Stimulated activated CD4-positive, alpha-beta T cell treated with anti-CD3 and anti-CD28 coated beads, Interleukin-12 subunit alpha, Interleukin-12 subunit beta, amount 100 ng/mL, for 24 hours (primary cell): ENCODE data around the gene ACOX2.

Source experiments
- DNase-seq, 2 experiments: peaks; one replicate each; pipeline ENCODE4 v3.0.0-alpha.2; 2020; ENCODE audit warnings: low read depth in 2 of 2

The ACOX2 gene

DNA sequence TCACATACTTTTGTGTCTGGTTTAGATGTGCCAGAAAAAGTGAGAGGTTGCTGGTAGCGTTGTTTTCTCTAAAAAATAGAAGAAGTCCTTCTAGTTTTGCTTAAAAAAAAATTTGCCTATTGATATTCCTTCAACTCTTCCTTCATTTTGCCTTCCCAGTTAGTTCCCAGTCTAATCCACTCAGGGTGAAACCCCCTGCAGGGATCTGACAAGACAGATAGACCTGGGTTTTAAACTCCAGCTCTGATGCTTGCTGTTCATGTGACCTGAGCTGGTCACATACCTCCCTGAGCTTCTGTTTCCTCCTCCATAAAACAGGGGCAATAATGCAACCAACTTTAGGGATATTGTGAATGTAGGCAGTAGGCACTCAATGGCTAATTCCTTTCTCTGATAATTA lies 63.7 kb downstream of the ACOX2 start:
- no peak for DNase-seq

DNA sequence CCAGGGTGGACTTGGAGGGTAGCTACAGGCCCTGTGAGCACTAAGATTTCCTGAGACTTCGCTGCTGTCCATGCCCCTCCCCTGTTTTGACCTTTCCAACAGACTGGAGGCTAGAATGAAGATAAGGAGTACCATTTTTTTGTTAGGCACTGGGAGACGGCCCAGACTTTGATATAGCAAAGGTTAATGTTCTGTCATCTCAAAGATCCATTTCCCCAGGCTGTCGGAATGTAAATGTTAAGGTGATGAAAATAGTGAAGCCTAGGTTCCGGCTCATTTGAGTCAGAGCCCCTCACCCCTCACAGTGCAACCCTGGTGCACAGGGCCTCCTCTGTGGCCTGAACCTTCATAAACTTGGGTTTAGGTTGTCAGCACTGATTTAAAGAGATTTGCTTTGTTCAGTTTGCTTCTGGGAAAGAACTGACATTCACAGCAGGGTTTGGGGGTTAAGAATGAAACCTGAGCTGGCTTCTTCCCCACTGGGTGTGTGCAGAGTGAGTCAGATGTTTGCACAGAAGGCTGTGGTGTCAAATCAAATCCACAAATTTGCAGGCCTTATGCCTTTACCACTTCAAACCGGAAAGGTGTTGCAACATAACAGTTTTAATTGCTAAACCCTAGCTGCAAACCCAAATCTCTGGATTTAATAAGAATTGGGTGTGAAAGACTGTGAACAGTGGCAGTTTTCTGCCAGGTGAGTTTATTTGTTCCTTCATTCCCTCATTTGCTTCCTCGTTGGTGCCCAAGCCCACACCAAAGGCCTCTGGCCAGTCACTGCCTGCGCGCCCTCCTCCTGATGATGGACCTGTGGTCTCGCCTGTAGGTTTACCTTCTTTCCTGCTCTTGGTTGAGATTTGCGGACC lies 65.7 kb downstream of the ACOX2 start:
- peak in 1 of 2 experiments; percentile 43 for DNase-seq

DNA sequence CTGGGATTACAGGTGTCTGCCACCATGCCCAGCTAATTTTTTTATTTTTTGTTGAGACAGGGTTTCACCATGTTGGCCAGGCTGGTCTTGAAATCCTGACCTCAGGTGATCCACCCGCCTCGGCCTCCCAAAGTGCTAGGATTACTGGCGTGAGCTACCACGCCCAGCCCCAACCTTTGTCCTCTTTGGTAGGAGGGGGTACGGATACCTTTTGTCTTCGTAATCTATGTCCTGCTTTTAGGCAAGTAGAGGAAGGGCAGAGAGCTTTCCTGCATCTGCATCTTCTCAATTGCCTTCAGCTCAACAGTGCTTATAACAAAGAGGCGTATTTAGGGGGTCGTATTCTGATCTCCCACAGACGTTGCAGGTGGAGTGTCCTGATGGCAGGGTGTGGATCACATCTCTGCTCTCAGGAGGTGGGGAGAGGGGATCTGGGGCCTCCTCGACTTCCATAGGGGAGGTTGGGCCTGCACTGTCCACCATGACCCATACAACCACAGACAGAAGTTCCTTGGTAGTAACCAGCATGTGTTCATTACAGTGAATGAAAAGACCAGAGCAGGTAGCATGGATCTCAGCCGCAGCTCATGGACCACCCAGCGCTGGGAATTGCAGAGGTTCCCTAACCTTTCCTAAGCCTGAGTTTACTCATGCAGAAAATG lies 66.5 kb downstream of the ACOX2 start:
- no peak for DNase-seq

DNA sequence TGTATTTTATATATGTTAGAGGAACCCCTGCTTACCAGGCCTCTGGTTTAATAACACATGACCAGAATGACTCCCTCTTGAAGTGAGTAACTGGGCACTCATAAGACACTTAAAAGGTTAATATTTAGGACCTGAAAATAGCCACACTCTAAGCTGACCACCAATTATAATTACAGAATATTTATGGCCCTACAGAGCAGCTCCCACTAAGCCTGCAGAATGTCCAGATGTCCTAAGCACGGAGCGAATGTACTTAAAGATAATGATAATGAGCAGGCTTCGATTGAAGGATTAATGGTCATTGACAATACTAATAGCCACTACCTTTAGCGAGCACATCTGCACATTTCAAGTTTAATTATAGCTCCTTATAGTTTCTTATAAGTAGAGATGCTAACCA lies 67.9 kb downstream of the ACOX2 start:
- DNase-seq, result no peak

DNA sequence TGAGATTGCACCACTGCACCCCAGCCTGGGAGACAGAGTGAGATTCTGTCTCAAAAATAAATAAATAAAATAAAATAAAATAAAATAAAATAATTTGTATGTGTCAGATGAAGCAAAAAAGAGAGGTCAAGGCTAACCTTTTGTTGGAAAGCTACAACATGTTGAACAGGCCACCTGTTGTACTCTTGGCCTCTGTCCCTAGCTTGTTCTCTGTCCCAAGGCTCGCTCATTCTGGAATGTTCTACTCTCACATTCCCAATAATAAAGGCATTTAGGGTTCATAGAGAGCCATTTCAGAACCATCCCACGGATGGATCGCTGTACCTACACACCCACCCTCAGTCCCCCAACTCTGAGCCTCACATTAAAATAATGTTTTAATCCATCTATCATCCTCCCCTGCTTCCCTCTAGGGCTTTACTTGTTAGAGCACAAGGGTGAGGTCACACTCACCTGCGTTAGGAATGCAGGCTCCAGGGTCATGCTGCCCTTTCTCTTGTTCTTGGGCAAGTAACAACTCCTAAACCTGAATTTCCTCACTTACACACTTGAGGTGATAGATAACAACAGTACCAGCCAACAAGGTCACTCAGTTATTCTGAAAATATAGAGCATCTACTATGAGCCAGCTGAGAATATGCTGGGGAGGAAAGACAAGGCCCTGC lies 70.0 kb downstream of the ACOX2 start:
- no peak for DNase-seq

DNA sequence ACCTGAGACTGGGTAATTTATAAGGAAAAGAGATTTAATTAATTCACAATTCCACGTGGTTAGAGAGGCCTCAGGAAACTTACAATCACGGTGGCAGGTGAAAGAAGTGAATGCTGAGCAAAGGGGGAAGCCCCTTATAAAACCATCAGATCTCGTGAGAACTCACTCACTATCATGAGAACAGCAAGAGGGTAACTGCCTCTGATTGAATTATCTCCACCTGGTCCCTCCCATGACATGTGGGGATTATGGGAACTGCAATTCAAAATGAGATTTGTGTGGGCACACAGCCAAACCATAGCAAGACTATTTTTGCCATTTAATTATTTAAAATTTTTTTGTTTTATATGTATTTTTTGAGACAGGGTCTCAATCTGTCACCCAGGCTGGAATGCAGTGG lies 72.1 kb downstream of the ACOX2 start:
- no peak for DNase-seq

DNA sequence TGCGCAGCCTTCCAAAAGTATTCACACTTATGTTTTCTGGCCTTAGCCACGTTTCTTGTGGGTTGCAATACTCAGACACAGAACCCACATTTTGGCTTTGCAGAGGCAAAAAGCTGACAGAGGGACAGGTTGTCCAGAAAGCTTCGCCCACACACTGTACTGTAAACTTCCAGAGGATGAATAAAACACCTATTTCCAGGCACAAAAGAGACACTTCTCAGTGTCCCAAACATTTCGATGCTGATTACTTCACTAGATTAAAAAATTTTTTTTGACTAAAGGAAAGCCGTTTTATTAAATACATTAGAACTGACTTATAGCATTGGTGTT lies 73.1 kb downstream of the ACOX2 start:
- DNase-seq, result no peak

DNA sequence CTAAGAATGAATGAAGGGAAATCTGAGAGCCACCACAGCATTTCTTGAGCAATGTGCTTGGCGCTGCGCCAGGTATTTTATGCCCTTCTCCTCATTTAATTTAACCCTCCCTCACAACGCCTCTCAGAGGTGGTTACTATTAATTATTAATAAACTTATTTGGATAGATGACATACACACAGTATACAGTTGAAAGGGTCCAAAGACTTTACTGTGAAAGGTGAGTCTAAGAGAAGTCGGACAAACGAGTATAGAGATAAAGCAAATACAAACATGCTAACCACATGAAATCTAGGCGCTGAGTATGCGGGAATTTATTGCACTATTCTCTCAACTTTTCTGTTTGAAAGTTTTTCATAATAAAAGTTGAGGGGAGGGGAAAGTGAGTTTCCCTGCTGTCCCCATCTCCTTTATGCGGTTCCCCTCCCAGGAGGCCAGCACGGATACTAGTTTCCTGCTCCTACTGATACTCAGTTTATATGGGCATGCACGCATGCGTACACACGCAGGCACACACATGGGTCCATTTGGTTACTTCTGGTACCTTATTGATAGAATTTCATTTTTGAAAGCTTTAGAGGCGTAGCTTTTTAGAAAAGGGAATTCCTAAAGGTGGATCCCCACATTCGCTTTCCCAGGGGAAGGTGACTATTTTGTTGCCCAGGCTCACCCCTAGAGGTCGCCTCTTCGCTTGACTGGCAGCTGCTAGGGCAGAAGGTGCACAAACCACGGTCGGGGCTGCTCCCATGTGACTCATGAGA lies 73.6 kb downstream of the ACOX2 start:
- DNase-seq, result peak; percentile 60 to 75

DNA sequence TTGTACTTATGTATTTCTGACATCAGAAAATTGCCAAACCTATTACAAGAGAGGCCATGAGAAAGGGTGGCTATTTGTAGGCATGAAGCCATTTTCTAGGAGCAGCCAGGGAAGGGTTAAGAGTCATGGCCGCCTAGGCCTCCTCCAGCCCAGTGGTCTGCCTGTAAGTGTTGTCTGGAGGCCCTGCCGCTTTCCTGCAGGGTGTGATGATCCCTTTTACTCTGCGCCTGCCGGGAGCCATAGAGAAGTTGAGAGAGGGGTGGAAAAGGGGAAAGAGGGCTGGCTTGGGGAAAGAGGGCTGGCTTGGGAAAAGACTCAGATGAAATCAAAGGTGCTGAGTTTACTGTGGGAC lies 74.2 kb downstream of the ACOX2 start:
- no peak for DNase-seq

DNA sequence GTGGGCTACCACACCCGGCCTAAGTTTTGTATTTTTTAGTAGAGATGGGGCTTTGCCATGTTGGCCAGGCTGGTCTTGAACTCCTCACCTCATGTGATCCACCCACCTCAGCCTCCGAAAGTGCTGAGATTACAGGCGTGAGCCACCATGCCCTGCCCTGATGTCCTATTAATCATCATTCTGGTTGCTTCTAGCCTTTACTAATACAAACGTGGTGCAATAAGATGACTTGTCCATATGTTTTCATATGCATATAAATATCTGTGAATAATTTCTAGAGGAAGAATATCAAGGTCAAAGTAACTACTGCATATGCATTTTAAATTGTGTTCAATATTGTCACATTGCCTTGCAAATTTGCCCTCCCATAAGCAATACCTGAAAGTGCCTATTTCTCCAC lies 77.8 kb downstream of the ACOX2 start:
- DNase-seq, result no peak
